HepG2 (cell line): ENCODE results near the gene TMEM151A.

Source experiments
- CREB1 ChIP-seq, 2 experiments: fragments of 450-650 bp in 1 of 2; IDR thresholded peaks; 2 replicates each; pipeline ENCODE4 v1.6.1; 2016 to 2017; ENCODE audit warnings: control low read depth in 1 of 2, mild to moderate bottlenecking in 1 of 2, missing compliant biosample characterization in 1 of 2, missing genetic modification characterization in 1 of 2
- EZH2 ChIP-seq: conservative IDR thresholded peaks from 2 replicates; pipeline ENCODE4 v1.6.1; 2012; ENCODE audit warnings: mild to moderate bottlenecking, low read depth, low read length, moderate library complexity
- GATAD2A ChIP-seq: IDR thresholded peaks from 2 replicates; pipeline ENCODE4 v1.6.1; 2016
- HOXA9 ChIP-seq: sonication (generic); formaldehyde crosslinking; IDR thresholded peaks from 2 replicates; pipeline ENCODE4 v1.8.1; 2022; ENCODE audit warnings: missing genetic modification reagents, mild to moderate bottlenecking, moderate library complexity, borderline replicate concordance
- POLR2A ChIP-seq, 2 experiments: IDR thresholded peaks; 2 replicates each; pipeline ENCODE4 v1.6.1; 2011; ENCODE audit warnings: low read depth in 2 of 2, low read length in 2 of 2, mild to moderate bottlenecking in 1 of 2, moderate library complexity in 1 of 2; ENCODE audit not compliant: insufficient read depth in 1 of 2
- TCF7L2 ChIP-seq: IDR thresholded peaks from 2 replicates; pipeline ENCODE4 v1.6.1; 2011; ENCODE audit warnings: mild to moderate bottlenecking, low read depth, low read length, moderate library complexity
- TF ChIP-seq, protein P1 (sequence below): sonication (generic); formaldehyde crosslinking; IDR thresholded peaks from 2 replicates; pipeline ENCODE4 v1.4.0; 2020; ENCODE audit warnings: mild to moderate bottlenecking, missing genetic modification reagents
- TF ChIP-seq, protein P2 (sequence below): sonication (generic); formaldehyde crosslinking; IDR thresholded peaks from 2 replicates; pipeline ENCODE4 v1.5.0; 2020; ENCODE audit warnings: mild to moderate bottlenecking, missing genetic modification reagents, moderate library complexity
- TF ChIP-seq, protein P3 (sequence below): sonication (generic); formaldehyde crosslinking; conservative IDR thresholded peaks from 2 replicates; pipeline ENCODE4 v1.4.0; 2020; ENCODE audit warnings: mild to moderate bottlenecking, missing genetic modification reagents, moderate library complexity
- TF ChIP-seq, protein P4 (sequence below): sonication (generic); formaldehyde crosslinking; IDR thresholded peaks from 2 replicates; pipeline ENCODE4 v1.4.0; 2020; ENCODE audit warnings: missing genetic modification reagents

DNA sequence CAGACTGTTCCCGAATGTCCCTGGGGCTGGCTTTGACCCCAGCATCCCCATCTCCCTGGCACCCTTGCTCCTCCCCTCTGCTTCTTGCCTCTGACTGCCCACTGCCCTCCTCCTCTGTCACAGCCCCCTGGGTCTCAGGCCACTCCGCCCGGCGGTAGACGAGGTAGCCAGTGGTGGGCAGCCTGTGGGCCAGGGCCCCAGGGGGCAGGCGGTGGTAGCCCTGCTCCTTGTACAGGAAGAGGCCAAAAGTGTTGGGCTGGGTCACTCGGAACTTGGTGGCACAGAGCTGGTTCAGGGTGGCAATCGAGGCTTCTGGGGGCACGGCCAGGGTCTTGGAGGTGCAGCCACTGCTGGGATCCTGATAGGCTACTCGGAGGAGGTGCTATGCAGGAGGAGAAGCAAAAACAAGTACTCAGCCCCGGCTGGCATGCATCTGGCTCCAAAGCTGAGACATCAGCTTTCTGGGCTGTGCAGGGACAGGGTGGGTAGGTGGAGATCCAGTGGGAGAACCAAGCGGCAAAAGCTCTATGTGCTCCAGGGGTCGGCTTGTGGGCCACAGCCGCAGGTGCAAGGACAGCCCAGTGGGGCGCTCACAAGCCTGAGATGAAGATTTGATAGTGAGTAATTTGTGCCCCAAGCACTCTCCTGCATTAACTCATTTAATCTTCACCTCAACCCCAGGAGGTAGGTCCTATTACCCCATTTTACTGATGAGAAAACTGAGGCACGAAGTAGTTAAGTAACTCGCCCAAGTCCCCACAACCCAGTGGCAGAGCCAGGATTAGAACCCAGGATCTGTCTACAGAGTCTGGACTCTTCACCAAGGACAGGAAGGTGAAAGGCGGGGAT, 40.9 kb downstream of the TMEM151A start:
- TF ChIP-seq TCF7L2 = no peak
- TF ChIP-seq, protein P1, sequence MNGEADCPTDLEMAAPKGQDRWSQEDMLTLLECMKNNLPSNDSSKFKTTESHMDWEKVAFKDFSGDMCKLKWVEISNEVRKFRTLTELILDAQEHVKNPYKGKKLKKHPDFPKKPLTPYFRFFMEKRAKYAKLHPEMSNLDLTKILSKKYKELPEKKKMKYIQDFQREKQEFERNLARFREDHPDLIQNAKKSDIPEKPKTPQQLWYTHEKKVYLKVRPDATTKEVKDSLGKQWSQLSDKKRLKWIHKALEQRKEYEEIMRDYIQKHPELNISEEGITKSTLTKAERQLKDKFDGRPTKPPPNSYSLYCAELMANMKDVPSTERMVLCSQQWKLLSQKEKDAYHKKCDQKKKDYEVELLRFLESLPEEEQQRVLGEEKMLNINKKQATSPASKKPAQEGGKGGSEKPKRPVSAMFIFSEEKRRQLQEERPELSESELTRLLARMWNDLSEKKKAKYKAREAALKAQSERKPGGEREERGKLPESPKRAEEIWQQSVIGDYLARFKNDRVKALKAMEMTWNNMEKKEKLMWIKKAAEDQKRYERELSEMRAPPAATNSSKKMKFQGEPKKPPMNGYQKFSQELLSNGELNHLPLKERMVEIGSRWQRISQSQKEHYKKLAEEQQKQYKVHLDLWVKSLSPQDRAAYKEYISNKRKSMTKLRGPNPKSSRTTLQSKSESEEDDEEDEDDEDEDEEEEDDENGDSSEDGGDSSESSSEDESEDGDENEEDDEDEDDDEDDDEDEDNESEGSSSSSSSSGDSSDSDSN (CRISPR knock-in tag) = no peak
- TF ChIP-seq, protein P2, sequence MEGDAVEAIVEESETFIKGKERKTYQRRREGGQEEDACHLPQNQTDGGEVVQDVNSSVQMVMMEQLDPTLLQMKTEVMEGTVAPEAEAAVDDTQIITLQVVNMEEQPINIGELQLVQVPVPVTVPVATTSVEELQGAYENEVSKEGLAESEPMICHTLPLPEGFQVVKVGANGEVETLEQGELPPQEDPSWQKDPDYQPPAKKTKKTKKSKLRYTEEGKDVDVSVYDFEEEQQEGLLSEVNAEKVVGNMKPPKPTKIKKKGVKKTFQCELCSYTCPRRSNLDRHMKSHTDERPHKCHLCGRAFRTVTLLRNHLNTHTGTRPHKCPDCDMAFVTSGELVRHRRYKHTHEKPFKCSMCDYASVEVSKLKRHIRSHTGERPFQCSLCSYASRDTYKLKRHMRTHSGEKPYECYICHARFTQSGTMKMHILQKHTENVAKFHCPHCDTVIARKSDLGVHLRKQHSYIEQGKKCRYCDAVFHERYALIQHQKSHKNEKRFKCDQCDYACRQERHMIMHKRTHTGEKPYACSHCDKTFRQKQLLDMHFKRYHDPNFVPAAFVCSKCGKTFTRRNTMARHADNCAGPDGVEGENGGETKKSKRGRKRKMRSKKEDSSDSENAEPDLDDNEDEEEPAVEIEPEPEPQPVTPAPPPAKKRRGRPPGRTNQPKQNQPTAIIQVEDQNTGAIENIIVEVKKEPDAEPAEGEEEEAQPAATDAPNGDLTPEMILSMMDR (CRISPR knock-in tag) = no peak
- no peak for TF ChIP-seq POLR2A (IDR thresholded peaks at IDR 0.05; ENCODE audit: insufficient read depth in 1 of 2, low read depth in 2 of 2, low read length in 2 of 2)
- no peak for TF ChIP-seq EZH2
- TF ChIP-seq, protein P3, sequence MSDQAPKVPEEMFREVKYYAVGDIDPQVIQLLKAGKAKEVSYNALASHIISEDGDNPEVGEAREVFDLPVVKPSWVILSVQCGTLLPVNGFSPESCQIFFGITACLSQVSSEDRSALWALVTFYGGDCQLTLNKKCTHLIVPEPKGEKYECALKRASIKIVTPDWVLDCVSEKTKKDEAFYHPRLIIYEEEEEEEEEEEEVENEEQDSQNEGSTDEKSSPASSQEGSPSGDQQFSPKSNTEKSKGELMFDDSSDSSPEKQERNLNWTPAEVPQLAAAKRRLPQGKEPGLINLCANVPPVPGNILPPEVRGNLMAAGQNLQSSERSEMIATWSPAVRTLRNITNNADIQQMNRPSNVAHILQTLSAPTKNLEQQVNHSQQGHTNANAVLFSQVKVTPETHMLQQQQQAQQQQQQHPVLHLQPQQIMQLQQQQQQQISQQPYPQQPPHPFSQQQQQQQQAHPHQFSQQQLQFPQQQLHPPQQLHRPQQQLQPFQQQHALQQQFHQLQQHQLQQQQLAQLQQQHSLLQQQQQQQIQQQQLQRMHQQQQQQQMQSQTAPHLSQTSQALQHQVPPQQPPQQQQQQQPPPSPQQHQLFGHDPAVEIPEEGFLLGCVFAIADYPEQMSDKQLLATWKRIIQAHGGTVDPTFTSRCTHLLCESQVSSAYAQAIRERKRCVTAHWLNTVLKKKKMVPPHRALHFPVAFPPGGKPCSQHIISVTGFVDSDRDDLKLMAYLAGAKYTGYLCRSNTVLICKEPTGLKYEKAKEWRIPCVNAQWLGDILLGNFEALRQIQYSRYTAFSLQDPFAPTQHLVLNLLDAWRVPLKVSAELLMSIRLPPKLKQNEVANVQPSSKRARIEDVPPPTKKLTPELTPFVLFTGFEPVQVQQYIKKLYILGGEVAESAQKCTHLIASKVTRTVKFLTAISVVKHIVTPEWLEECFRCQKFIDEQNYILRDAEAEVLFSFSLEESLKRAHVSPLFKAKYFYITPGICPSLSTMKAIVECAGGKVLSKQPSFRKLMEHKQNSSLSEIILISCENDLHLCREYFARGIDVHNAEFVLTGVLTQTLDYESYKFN (CRISPR knock-in tag) = no peak
- TF ChIP-seq GATAD2A (CRISPR knock-in tag) = no peak
- TF ChIP-seq, protein P4, sequence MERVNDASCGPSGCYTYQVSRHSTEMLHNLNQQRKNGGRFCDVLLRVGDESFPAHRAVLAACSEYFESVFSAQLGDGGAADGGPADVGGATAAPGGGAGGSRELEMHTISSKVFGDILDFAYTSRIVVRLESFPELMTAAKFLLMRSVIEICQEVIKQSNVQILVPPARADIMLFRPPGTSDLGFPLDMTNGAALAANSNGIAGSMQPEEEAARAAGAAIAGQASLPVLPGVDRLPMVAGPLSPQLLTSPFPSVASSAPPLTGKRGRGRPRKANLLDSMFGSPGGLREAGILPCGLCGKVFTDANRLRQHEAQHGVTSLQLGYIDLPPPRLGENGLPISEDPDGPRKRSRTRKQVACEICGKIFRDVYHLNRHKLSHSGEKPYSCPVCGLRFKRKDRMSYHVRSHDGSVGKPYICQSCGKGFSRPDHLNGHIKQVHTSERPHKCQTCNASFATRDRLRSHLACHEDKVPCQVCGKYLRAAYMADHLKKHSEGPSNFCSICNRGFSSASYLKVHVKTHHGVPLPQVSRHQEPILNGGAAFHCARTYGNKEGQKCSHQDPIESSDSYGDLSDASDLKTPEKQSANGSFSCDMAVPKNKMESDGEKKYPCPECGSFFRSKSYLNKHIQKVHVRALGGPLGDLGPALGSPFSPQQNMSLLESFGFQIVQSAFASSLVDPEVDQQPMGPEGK (CRISPR knock-in tag) = no peak
- TF ChIP-seq CREB1 (IDR thresholded peaks at IDR 0.05) = no peak
- TF ChIP-seq CREB1 (CRISPR knock-in tag; IDR thresholded peaks at IDR 0.05) = no peak
- TF ChIP-seq HOXA9 (CRISPR knock-in tag) = no peak
